Type B pancreatic cell (in vitro differentiated cells): ENCODE results near the gene BRK1. TPM values are rescaled to one million over a fixed set of nuclear protein-coding genes. Genes with fewer than 3 reads are reported as not detected.
"Not testable (repeated sequence)": the region's sequence is repeated elsewhere in the genome, so short reads cannot be mapped to it uniquely, and the experiment has no call there.

Experiments used
- DNase-seq: peaks from one replicate; pipeline ENCODE4 v3.0.0; 2021; ENCODE audit warnings: mixed read lengths; ENCODE audit not compliant: unreplicated experiment; ENCODE audit errors: extremely low spot score
- H3K27ac Mint-ChIP-seq: 2 replicates; pipeline ENCODE4 v1.8.0; 2021; ENCODE audit warnings: mild to moderate bottlenecking, mixed read lengths
- H3K27me3 Mint-ChIP-seq: 2 replicates; pipeline ENCODE4 v1.8.0; 2021; ENCODE audit warnings: mixed read lengths
- H3K36me3 Mint-ChIP-seq: 2 replicates; pipeline ENCODE4 v1.8.0; 2021; ENCODE audit warnings: mixed read lengths
- H3K4me1 Mint-ChIP-seq: one replicate; pipeline ENCODE4 v1.8.0; 2021; ENCODE audit warnings: mixed read lengths; ENCODE audit not compliant: unreplicated experiment
- H3K4me3 Mint-ChIP-seq: 2 replicates; pipeline ENCODE4 v1.8.0; 2021; ENCODE audit warnings: mild to moderate bottlenecking, mixed read lengths
- H3K9me3 Mint-ChIP-seq: 2 replicates; pipeline ENCODE4 v1.8.0; 2021; ENCODE audit warnings: mixed read lengths
- CTCF ChIP-seq: fragments of 200-600 bp; sonication (generic); conservative IDR thresholded peaks from 2 replicates; pipeline ENCODE4 v1.5.0; 2021; ENCODE audit warnings: antibody characterized with exemption, mild to moderate bottlenecking
- total RNA-seq: library from RNA; stranded (reverse); gene quantifications from 2 replicates; pipeline ENCODE4 v1.2.1, GENCODE V29; 2021; ENCODE audit warnings: low replicate concordance

The BRK1 gene
- total RNA-seq, 1 donor from 2014 or later = 132 TPM

GRCh38 chr3:10116138-10116460 lies 624 bp downstream of the BRK1 start:
- Mint-ChIP-seq H3K4me3 (peak overlapping the region; percentile 100), H3K9me3 (no peaks in the 10 kb centered on the region), H3K36me3 (peaks cover 4% of the 10 kb centered on the region), H3K27me3 (no peaks in the 10 kb centered on the region), H3K27ac (peak overlapping the region; percentile 96), H3K4me1 (peaks cover 12% of the 10 kb centered on the region)
- no peak for DNase-seq
- TF ChIP-seq CTCF = no peak

- no peak for DNase-seq
- no peaks in the 10 kb centered on the region for H3K9me3 Mint-ChIP-seq
- peaks cover 7% of the 10 kb centered on the region for H3K36me3 Mint-ChIP-seq
- H3K27me3 Mint-ChIP-seq = no peaks in the 10 kb centered on the region
- H3K27ac Mint-ChIP-seq = no peak overlapping the region
- H3K4me1 Mint-ChIP-seq = peaks cover 12% of the 10 kb centered on the region
- peak overlapping the region; percentile 100 for H3K4me3 Mint-ChIP-seq
- TF ChIP-seq CTCF = no peak
Measured at GRCh38 chr3:10116928-10117327, 1.5 kb downstream of the BRK1 start.

GRCh38 chr3:10119376-10119775 lies 3.9 kb downstream of the BRK1 start:
- Mint-ChIP-seq H3K36me3 (peaks cover 7% of the 10 kb centered on the region), H3K4me1 (peaks cover 12% of the 10 kb centered on the region), H3K27me3 (no peaks in the 10 kb centered on the region), H3K27ac (no peak overlapping the region), H3K4me3 (no peak overlapping the region), H3K9me3 (no peaks in the 10 kb centered on the region)
- TF ChIP-seq CTCF = no peak
- no peak for DNase-seq

GRCh38 chr3:10121064-10121463 lies 5.6 kb downstream of the BRK1 start:
- no peaks in the 10 kb centered on the region for H3K9me3 Mint-ChIP-seq
- H3K4me1 Mint-ChIP-seq = peaks cover 6% of the 10 kb centered on the region
- H3K27me3 Mint-ChIP-seq = no peaks in the 10 kb centered on the region
- no peak overlapping the region for H3K4me3 Mint-ChIP-seq
- no peak overlapping the region for H3K27ac Mint-ChIP-seq
- DNase-seq = no peak
- peaks cover 16% of the 10 kb centered on the region for H3K36me3 Mint-ChIP-seq
- TF ChIP-seq CTCF = no peak

- H3K4me3 Mint-ChIP-seq = no peak overlapping the region
- TF ChIP-seq CTCF = no peak
- peaks cover 29% of the 10 kb centered on the region for H3K36me3 Mint-ChIP-seq
- DNase-seq = no peak
- no peaks in the 10 kb centered on the region for H3K9me3 Mint-ChIP-seq
- no peaks in the 10 kb centered on the region for H3K27me3 Mint-ChIP-seq
- H3K4me1 Mint-ChIP-seq = no peaks in the 10 kb centered on the region
- no peak overlapping the region for H3K27ac Mint-ChIP-seq
Measured at GRCh38 chr3:10122724-10123123, 7.2 kb downstream of the BRK1 start.

- not testable (repeated sequence) for H3K4me3 Mint-ChIP-seq, H3K27ac Mint-ChIP-seq, H3K36me3 Mint-ChIP-seq, H3K27me3 Mint-ChIP-seq, DNase-seq, H3K4me1 Mint-ChIP-seq, H3K9me3 Mint-ChIP-seq
Measured at GRCh38 chr3:10135872-10136271, 20.4 kb downstream of the BRK1 start.
